ENCODE measurements around the gene MAIP1. TPM values are rescaled to one million over a fixed set of nuclear protein-coding genes. Genes with fewer than 3 reads are reported as not detected.

Gene MAIP1
- total RNA-seq, 1 donor from 2014 or later: 20.4 TPM

DNA sequence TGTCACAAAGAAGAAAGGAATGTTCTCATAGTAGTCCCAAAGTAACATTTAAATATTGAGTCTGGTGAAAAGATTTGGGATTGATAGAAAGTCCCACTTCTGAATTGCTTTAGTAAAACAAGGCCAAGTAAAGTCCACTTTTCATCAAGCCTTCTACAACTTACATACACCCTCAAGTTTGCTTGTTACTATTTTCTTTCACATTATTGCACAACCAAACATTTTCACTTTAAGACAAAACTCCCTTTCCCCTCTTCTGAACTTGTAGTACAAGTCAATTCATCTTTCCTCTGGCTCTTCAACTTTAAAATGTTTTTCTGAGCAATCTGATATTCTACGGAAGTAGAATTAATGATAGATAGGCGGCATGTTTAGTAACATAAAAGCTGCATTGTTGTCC lies 11.0 kb downstream of the MAIP1 start:
- Mint-ChIP-seq H3K4me1 (ENCODE audit: unreplicated experiment) (no peaks in the 10 kb centered on the region), H3K9me3 (no peaks in the 10 kb centered on the region), H3K36me3 (peaks cover 9% of the 10 kb centered on the region), H3K27me3 (no peaks in the 10 kb centered on the region), H3K4me3 (no peak overlapping the region), H3K27ac (no peak overlapping the region)
- no peak for DNase-seq (ENCODE audit: extremely low spot score, unreplicated experiment)
- TF ChIP-seq, protein P1, sequence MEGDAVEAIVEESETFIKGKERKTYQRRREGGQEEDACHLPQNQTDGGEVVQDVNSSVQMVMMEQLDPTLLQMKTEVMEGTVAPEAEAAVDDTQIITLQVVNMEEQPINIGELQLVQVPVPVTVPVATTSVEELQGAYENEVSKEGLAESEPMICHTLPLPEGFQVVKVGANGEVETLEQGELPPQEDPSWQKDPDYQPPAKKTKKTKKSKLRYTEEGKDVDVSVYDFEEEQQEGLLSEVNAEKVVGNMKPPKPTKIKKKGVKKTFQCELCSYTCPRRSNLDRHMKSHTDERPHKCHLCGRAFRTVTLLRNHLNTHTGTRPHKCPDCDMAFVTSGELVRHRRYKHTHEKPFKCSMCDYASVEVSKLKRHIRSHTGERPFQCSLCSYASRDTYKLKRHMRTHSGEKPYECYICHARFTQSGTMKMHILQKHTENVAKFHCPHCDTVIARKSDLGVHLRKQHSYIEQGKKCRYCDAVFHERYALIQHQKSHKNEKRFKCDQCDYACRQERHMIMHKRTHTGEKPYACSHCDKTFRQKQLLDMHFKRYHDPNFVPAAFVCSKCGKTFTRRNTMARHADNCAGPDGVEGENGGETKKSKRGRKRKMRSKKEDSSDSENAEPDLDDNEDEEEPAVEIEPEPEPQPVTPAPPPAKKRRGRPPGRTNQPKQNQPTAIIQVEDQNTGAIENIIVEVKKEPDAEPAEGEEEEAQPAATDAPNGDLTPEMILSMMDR (conservative IDR thresholded peaks at IDR 0.05): no peak

DNA sequence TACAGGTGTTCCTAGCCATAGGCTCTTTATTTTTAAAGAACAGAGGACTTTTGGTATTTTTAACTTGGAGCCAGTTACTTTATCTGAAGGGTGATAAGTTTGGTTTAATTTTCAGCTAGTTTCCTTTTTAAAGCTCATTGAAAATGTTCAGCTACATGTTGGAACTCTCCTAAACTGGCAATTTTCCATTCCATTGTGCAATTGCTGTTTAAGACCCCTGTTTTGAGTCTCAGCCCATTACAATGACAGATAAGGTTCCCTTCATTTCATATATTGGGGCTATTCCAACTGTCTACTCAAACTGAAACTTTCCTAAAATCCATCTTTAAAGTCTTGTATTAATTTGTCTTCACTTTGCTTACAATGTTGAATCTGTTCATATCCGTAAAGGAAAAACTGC lies 11.6 kb downstream of the MAIP1 start:
- TF ChIP-seq, protein P1 (conservative IDR thresholded peaks at IDR 0.05): no peak

DNA sequence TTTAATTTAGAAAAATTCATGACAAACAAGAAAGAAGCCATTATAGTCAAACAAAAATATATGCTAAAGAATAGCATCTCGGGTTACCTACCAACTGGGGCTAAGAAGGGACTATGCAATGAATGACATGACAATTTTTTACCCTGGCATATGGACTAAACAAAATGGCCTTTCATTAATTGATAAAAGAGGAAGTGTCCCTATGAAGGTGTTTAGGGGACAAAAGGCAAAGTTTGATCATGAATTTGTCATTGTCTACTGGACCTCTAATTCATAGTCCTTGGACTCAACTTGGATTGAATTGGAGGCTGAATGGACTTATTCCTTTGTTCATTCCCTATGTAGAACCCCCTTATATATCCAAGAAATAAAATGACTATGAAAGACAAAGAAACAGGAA lies 12.7 kb downstream of the MAIP1 start:
- DNase-seq (ENCODE audit: extremely low spot score, unreplicated experiment): no peak
- Mint-ChIP-seq H3K36me3 (peaks cover 4% of the 10 kb centered on the region), H3K27ac (no peak overlapping the region), H3K4me3 (no peak overlapping the region), H3K9me3 (no peaks in the 10 kb centered on the region), H3K4me1 (ENCODE audit: unreplicated experiment) (no peaks in the 10 kb centered on the region), H3K27me3 (no peaks in the 10 kb centered on the region)
- TF ChIP-seq, protein P1 (conservative IDR thresholded peaks at IDR 0.05): no peak

More for the DNA sequence above, 11.6 kb downstream of the MAIP1 start:
- Mint-ChIP-seq H3K27me3 (no peaks in the 10 kb centered on the region), H3K9me3 (no peaks in the 10 kb centered on the region), H3K27ac (no peak overlapping the region), H3K36me3 (peaks cover 9% of the 10 kb centered on the region), H3K4me1 (ENCODE audit: unreplicated experiment) (no peaks in the 10 kb centered on the region), H3K4me3 (no peak overlapping the region)
- DNase-seq (ENCODE audit: extremely low spot score, unreplicated experiment): no peak

DNA sequence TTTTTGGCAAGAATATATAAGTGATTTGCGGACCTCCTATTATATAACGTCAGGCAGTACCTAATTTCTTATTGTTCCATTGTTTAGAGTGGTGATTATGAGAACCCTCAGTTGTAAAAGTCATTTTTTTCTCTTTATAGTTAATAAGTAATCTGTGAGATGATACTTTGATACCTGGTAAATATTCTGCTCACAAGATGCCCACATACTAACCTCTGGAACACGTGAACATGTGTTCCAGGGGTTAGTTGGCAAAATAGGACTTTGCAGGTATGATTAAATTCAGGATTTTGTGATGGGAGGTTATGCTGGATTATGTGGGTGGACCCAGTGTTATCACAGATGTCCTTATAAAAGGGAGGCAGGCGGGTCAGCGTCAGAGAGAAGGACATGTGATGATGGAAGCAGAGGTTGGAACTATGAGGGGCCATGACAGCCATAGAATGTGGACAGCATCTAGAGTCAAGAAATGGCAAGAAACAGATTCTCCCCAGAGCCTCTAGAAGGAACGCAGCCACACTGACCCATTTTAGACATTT lies 16.8 kb downstream of the MAIP1 start:
- H3K9me3 Mint-ChIP-seq: no peaks in the 10 kb centered on the region
- no peak overlapping the region for H3K4me3 Mint-ChIP-seq
- H3K4me1 Mint-ChIP-seq (ENCODE audit: unreplicated experiment): no peaks in the 10 kb centered on the region
- no peak overlapping the region for H3K27ac Mint-ChIP-seq
- no peaks in the 10 kb centered on the region for H3K27me3 Mint-ChIP-seq
- DNase-seq (ENCODE audit: extremely low spot score, unreplicated experiment): no peak
- TF ChIP-seq, protein P1 (conservative IDR thresholded peaks at IDR 0.05): no peak
- no peaks in the 10 kb centered on the region for H3K36me3 Mint-ChIP-seq

DNA sequence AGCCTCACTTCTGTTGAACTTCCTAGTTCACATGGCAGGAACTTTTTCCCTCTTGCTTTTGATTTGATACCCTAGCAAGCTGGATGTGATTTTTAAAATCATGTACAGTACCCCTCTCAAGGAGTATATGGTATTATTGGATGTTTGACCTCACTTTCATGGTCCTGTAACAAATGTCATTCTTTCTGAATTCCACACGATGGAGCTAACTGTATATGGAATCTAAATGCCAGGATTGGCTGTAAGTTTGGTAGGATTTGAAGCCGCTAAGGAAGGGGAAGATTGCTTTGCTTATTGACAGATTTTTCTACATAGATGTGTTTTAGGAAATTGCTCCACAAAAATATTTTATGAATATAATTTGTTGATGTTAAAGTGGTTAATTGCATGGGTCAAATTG lies 18.3 kb downstream of the MAIP1 start:
- H3K36me3 Mint-ChIP-seq: no peaks in the 10 kb centered on the region
- H3K9me3 Mint-ChIP-seq: no peaks in the 10 kb centered on the region
- no peaks in the 10 kb centered on the region for H3K27me3 Mint-ChIP-seq
- no peak overlapping the region for H3K4me3 Mint-ChIP-seq
- no peak overlapping the region for H3K27ac Mint-ChIP-seq
- H3K4me1 Mint-ChIP-seq (ENCODE audit: unreplicated experiment): peaks cover 13% of the 10 kb centered on the region
- TF ChIP-seq, protein P1 (conservative IDR thresholded peaks at IDR 0.05): peak; percentile 83
- no peak for DNase-seq (ENCODE audit: extremely low spot score, unreplicated experiment)

Measured in type B pancreatic cell (in vitro differentiated cells).